CD14-positive monocyte (primary cell): Measurements from ENCODE around the gene FEZ2. TPM values are rescaled to one million over a fixed set of nuclear protein-coding genes. Genes with fewer than 3 reads are reported as not detected.

Source experiments
- DNase-seq, 3 donors: peaks; one replicate each; pipeline ENCODE4 v3.0.0-alpha.2; 2011 to 2022
- H2AFZ ChIP-seq: 2 replicates; pipeline ENCODE4 v1.6.0; 2012; ENCODE audit warnings: mild to moderate bottlenecking, low read depth, low read length, inconsistent platforms; ENCODE audit not compliant: insufficient read depth, poor library complexity, severe bottlenecking
- H3K27ac ChIP-seq, 2 donors: 1 replicate in 1 of 2; 2 replicates in 1 of 2; pipeline ENCODE4 v1.5.1; 2012 to 2013; ENCODE audit warnings: low read length in 2 of 2, control low read depth in 1 of 2, inconsistent platforms in 1 of 2, low read depth in 1 of 2, mild to moderate bottlenecking in 1 of 2
- H3K27me3 ChIP-seq, 2 donors: one replicate each; pipeline versions ENCODE4 v1.6.0 to v1.6.1; 2011 to 2013; ENCODE audit warnings: low read length in 2 of 2; ENCODE audit not compliant: control insufficient read depth in 2 of 2, insufficient read depth in 2 of 2
- H3K36me3 ChIP-seq, 2 donors: replicated peaks in 1 of 2; 1 replicate in 1 of 2; 2 replicates in 1 of 2; pipeline versions ENCODE4 v1.5.1 to v1.6.1; 2012 to 2013; ENCODE audit warnings: low read length in 2 of 2, control low read depth in 1 of 2, inconsistent platforms in 1 of 2, mild to moderate bottlenecking in 1 of 2; ENCODE audit not compliant: insufficient read depth in 2 of 2, control insufficient read depth in 1 of 2
- H3K4me1 ChIP-seq, 2 donors: 1 replicate in 1 of 2; 2 replicates in 1 of 2; pipeline versions ENCODE4 v1.5.1 to v1.6.1; 2012 to 2013; ENCODE audit warnings: low read length in 2 of 2, control low read depth in 1 of 2, inconsistent platforms in 1 of 2, mild to moderate bottlenecking in 1 of 2, moderate library complexity in 1 of 2; ENCODE audit not compliant: insufficient read depth in 2 of 2, control insufficient read depth in 1 of 2
- H3K4me2 ChIP-seq: replicated peaks from 2 replicates; pipeline ENCODE3; 2012; ENCODE audit warnings: low read length, moderate library complexity, mild to moderate bottlenecking; ENCODE audit not compliant: poor library complexity, severe bottlenecking; ENCODE audit errors: extremely low read depth
- H3K4me3 ChIP-seq, 3 experiments: fragments of 200-600 bp in 1 of 3; sonication (generic) in 1 of 3; replicated peaks in 1 of 3; 1 replicate in 2 of 3; 2 replicates in 1 of 3; pipeline ENCODE4 v1.5.1; 2011 to 2013; ENCODE audit warnings: low read length in 3 of 3, mild to moderate bottlenecking in 3 of 3, control low read depth in 2 of 3, low read depth in 2 of 3, inconsistent platforms in 1 of 3, moderate library complexity in 1 of 3
- H3K79me2 ChIP-seq: 2 replicates; pipeline ENCODE4 v1.6.0; 2012; ENCODE audit warnings: mild to moderate bottlenecking, control low read depth, inconsistent platforms, low read length, moderate library complexity; ENCODE audit not compliant: insufficient read depth
- H3K9ac ChIP-seq: 2 replicates; pipeline ENCODE4 v1.6.0; 2017; ENCODE audit warnings: low read length, mild to moderate bottlenecking; ENCODE audit not compliant: insufficient read depth, poor library complexity, severe bottlenecking
- H3K9me3 ChIP-seq, 2 donors: replicated peaks in 1 of 2; 1 replicate in 1 of 2; 2 replicates in 1 of 2; pipeline versions ENCODE4 v1.5.1 to v1.6.1; 2012 to 2013; ENCODE audit warnings: low read length in 2 of 2, control low read depth in 1 of 2; ENCODE audit not compliant: control insufficient read depth in 1 of 2, insufficient read depth in 1 of 2
- H4K20me1 ChIP-seq: 2 replicates; pipeline ENCODE4 v1.6.0; 2012; ENCODE audit warnings: mild to moderate bottlenecking, low read length, control low read depth, moderate library complexity; ENCODE audit not compliant: insufficient read depth
- H3K27ac Mint-ChIP-seq, 7 donors: one replicate each; pipeline ENCODE4 v1.8.0; 2020; ENCODE audit warnings: mild to moderate bottlenecking in 7 of 7, mixed read lengths in 7 of 7, moderate library complexity in 6 of 7, inconsistent platforms in 2 of 7
- H3K27me3 Mint-ChIP-seq, 3 donors: one replicate each; pipeline ENCODE4 v1.8.0; 2021 to 2022; ENCODE audit warnings: low read depth in 3 of 3, mild to moderate bottlenecking in 3 of 3, mixed read lengths in 3 of 3, moderate library complexity in 3 of 3, inconsistent platforms in 1 of 3
- H3K36me3 Mint-ChIP-seq, 2 donors: one replicate each; pipeline ENCODE4 v1.8.0; 2020; ENCODE audit warnings: mixed read lengths in 2 of 2, inconsistent platforms in 1 of 2, mild to moderate bottlenecking in 1 of 2
- H3K4me1 Mint-ChIP-seq: one replicate; pipeline ENCODE4 v1.8.0; 2020; ENCODE audit warnings: mild to moderate bottlenecking, mixed read lengths
- H3K4me3 Mint-ChIP-seq, 2 donors: one replicate each; pipeline ENCODE4 v1.8.0; 2020; ENCODE audit warnings: mild to moderate bottlenecking in 2 of 2, mixed read lengths in 2 of 2, moderate library complexity in 1 of 2
- H3K9me3 Mint-ChIP-seq, 7 donors: one replicate each; pipeline ENCODE4 v1.8.0; 2020 to 2022; ENCODE audit warnings: mixed read lengths in 7 of 7, mild to moderate bottlenecking in 6 of 7, moderate library complexity in 6 of 7, inconsistent platforms in 2 of 7
- WGBS: methylation state at CpG from one replicate; pipeline ENCODE4 v1.1.5; 2013; ENCODE audit warnings: missing lambda C conversion rate; ENCODE audit not compliant: insufficient coverage; 5-methylcytosine and 5-hydroxymethylcytosine counted together
- intact Hi-C, 2 donors: fragments of 100-400 bp; cut with micrococcal nuclease; formaldehyde crosslinking; loops; one replicate each; pipeline versions ENCODE4 v1.15.0 to v1.15.1; 2023
- polyA plus RNA-seq, 3 donors: library from polyadenylated mRNA; depleted of rRNA in 1 of 3; unstranded in 2 of 3; stranded (reverse) in 1 of 3; fragments of 300-500 nt in 2 of 3; fragments of >200 nt in 1 of 3; fragmentation: Illumina TruSeq in 2 of 3; gene quantifications; 1 replicate in 2 of 3; 2 replicates in 1 of 3; pipeline ENCODE4 v1.2.3, GENCODE V29; 2012 to 2021
- TF ChIP-seq, protein P1 (sequence below): fragments of 200-600 bp; IDR thresholded peaks from one replicate; pipeline ENCODE4 v1.8.0; 2022; ENCODE audit warnings: antibody characterized with exemption, mild to moderate bottlenecking

Gene FEZ2
- polyA plus RNA-seq, 3 donors = 6.9 to 15.6 (median 8.7) TPM

GRCh38 chr2:36573165-36573564 lies 24.8 kb downstream of the FEZ2 start:
- Mint-ChIP-seq H3K9me3 (no peaks in the 10 kb centered on the region), H3K27me3 (no peaks in the 10 kb centered on the region), H3K4me1 (no peaks in the 10 kb centered on the region), H3K27ac (no peak overlapping the region), H3K36me3 (peaks cover 84 to 88% of the 10 kb centered on the region in 2 donors), H3K4me3 (no peak overlapping the region)
- peaks cover 6% of the 10 kb centered on the region for H3K79me2 ChIP-seq
- H3K4me2 ChIP-seq = no peak overlapping the region
- peaks cover 74 to 92% of the 10 kb centered on the region in 2 donors for H3K36me3 ChIP-seq
- no CpG with 5 or more reads among the region's 1 CpG for WGBS
- intact Hi-C loops = no loop called here
- no peak overlapping the region for H2AFZ ChIP-seq
- H3K4me1 ChIP-seq = no peaks in the 10 kb centered on the region
- TF ChIP-seq, protein P1, sequence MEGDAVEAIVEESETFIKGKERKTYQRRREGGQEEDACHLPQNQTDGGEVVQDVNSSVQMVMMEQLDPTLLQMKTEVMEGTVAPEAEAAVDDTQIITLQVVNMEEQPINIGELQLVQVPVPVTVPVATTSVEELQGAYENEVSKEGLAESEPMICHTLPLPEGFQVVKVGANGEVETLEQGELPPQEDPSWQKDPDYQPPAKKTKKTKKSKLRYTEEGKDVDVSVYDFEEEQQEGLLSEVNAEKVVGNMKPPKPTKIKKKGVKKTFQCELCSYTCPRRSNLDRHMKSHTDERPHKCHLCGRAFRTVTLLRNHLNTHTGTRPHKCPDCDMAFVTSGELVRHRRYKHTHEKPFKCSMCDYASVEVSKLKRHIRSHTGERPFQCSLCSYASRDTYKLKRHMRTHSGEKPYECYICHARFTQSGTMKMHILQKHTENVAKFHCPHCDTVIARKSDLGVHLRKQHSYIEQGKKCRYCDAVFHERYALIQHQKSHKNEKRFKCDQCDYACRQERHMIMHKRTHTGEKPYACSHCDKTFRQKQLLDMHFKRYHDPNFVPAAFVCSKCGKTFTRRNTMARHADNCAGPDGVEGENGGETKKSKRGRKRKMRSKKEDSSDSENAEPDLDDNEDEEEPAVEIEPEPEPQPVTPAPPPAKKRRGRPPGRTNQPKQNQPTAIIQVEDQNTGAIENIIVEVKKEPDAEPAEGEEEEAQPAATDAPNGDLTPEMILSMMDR = no peak
- no peak overlapping the region for H3K27ac ChIP-seq
- no peak overlapping the region for H3K9ac ChIP-seq
- H3K9me3 ChIP-seq = no peaks in the 10 kb centered on the region
- no peak for DNase-seq
- H3K4me3 ChIP-seq = no peak overlapping the region
- H3K27me3 ChIP-seq = no peaks in the 10 kb centered on the region
- peaks cover 35% of the 10 kb centered on the region for H4K20me1 ChIP-seq

- no CpG with 5 or more reads among the region's 4 CpGs for WGBS
- H3K36me3 Mint-ChIP-seq = peaks cover 82 to 86% of the 10 kb centered on the region in 2 donors
- no peaks in the 10 kb centered on the region for H3K4me1 Mint-ChIP-seq
- no peaks in the 10 kb centered on the region for H3K9me3 Mint-ChIP-seq
- Histone ChIP-seq H3K4me1 (no peaks in the 10 kb centered on the region), H3K4me2 (no peak overlapping the region), H2AFZ (no peak overlapping the region), H3K9me3 (no peaks in the 10 kb centered on the region), H3K27me3 (no peaks in the 10 kb centered on the region), H3K79me2 (peaks cover 6% of the 10 kb centered on the region), H4K20me1 (peaks cover 35% of the 10 kb centered on the region), H3K4me3 (no peak overlapping the region), H3K36me3 (peaks cover 72 to 87% of the 10 kb centered on the region in 2 donors), H3K9ac (no peak overlapping the region), H3K27ac (no peak overlapping the region)
- TF ChIP-seq, protein P1 = no peak
- H3K27me3 Mint-ChIP-seq = no peaks in the 10 kb centered on the region
- intact Hi-C loops = no loop called here
- DNase-seq = no peak
- H3K4me3 Mint-ChIP-seq = no peak overlapping the region
- H3K27ac Mint-ChIP-seq = no peak overlapping the region
Observed at GRCh38 chr2:36572719-36573059, 25.3 kb downstream of the FEZ2 start.
